ENCODE data around the gene MYO15A. TPM values are rescaled to one million over a fixed set of nuclear protein-coding genes. Genes with fewer than 3 reads are reported as not detected.

MYO15A gene
- total RNA-seq, 1 donor from 2014 or later: 0.33 TPM

DNA sequence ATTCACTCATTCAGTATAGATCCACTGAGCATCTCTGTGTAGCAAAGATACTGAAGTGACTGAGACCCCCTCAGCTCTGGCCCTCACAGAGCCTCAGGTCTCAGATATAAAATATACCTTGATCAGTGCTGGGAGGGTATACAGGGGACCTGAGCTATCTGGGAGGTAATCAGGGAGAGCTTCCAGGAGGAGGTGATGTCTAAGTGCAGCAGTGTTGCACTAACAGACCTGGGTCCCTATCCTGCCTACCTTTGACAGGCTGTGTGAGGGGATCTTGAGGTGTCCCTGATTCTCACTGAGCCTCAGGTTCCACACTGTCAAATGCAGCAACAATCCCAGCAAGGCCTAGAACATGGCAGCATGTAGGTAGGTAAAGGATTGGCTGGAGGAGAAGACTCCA, 68.6 kb downstream of the MYO15A start:
- TF ChIP-seq, protein P1, sequence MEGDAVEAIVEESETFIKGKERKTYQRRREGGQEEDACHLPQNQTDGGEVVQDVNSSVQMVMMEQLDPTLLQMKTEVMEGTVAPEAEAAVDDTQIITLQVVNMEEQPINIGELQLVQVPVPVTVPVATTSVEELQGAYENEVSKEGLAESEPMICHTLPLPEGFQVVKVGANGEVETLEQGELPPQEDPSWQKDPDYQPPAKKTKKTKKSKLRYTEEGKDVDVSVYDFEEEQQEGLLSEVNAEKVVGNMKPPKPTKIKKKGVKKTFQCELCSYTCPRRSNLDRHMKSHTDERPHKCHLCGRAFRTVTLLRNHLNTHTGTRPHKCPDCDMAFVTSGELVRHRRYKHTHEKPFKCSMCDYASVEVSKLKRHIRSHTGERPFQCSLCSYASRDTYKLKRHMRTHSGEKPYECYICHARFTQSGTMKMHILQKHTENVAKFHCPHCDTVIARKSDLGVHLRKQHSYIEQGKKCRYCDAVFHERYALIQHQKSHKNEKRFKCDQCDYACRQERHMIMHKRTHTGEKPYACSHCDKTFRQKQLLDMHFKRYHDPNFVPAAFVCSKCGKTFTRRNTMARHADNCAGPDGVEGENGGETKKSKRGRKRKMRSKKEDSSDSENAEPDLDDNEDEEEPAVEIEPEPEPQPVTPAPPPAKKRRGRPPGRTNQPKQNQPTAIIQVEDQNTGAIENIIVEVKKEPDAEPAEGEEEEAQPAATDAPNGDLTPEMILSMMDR (IDR thresholded peaks at IDR 0.05; ENCODE audit: insufficient read depth, low read length, poor library complexity, severe bottlenecking): no peak
- Histone ChIP-seq H3K4me3 (ENCODE audit: low read depth, low read length) (no peak overlapping the region), H3K36me3 (ENCODE audit: control insufficient read depth, insufficient read depth, low read length) (no peaks in the 10 kb centered on the region), H3K27me3 (ENCODE audit: control insufficient read depth, insufficient read depth, low read length) (no peaks in the 10 kb centered on the region)
- no peak for DNase-seq (ENCODE audit: low read depth)

DNA sequence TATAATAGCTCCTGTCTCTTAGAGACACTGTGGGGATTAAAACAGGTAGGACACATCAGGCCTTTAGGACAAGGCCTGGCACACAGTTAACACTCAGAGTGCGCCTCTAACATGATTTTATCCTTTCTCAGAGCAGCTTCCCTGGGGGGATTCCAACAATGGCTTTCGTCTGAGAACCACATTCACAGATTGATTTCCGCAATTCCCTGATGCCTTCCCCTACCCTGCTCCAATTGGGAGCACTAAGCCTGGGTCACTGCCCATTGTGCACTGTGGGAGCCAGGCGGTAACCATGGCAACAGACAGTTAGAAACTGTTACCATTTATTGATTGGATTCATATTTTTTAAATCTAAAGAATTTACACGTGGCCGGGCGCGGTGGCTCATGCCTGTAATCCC, 69.2 kb downstream of the MYO15A start:
- TF ChIP-seq, protein P1 (IDR thresholded peaks at IDR 0.05; ENCODE audit: insufficient read depth, low read length, poor library complexity, severe bottlenecking): no peak
- H3K27me3 ChIP-seq (ENCODE audit: control insufficient read depth, insufficient read depth, low read length): no peaks in the 10 kb centered on the region
- no peak for DNase-seq (ENCODE audit: low read depth)
- no peaks in the 10 kb centered on the region for H3K36me3 ChIP-seq (ENCODE audit: control insufficient read depth, insufficient read depth, low read length)
- no peak overlapping the region for H3K4me3 ChIP-seq (ENCODE audit: low read depth, low read length)

DNA sequence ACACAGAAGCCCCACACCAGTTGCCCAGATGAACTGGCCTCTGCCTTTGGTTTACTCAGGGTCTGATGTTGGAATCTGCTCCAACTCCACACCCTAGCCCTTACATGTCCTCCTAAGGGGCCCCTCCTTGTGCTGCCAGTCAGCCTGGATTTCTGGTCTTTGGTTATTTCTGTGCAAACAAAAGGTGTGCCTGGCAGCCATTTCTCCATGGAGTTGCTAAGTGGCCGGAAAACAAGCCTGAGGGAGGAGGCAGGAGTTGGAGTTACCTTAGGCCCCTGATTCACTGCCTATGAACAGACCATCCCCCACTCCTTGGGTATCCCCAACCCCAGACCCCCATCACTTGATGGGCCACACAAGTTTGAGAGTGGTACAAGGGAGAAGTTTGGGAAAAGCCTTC, 70.6 kb downstream of the MYO15A start:
- Histone ChIP-seq H3K27me3 (ENCODE audit: control insufficient read depth, insufficient read depth, low read length) (no peaks in the 10 kb centered on the region), H3K4me3 (ENCODE audit: low read depth, low read length) (no peak overlapping the region), H3K36me3 (ENCODE audit: control insufficient read depth, insufficient read depth, low read length) (no peaks in the 10 kb centered on the region)
- DNase-seq (ENCODE audit: low read depth): no peak
- TF ChIP-seq, protein P1 (IDR thresholded peaks at IDR 0.05; ENCODE audit: insufficient read depth, low read length, poor library complexity, severe bottlenecking): no peak

DNA sequence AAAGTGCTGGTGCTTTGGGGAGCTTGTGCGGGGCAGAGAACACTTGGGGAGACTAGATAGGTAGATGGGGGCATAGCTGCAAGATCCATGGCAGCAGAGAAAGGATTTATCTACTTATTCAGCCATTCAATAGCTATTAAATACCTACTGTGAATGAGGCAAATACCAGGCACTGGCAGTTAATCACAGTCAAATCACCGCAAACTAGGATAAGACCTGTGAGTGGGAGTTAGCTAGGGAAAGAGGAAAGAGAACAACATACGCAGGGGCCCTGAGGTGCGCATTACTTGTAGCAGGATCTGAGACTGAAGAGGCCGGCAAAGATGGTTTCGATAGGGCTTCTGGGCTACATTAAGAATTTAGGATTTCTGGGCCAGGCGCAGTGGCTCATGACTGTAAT, 71.2 kb downstream of the MYO15A start:
- DNase-seq (ENCODE audit: low read depth): no peak
- TF ChIP-seq, protein P1 (IDR thresholded peaks at IDR 0.05; ENCODE audit: insufficient read depth, low read length, poor library complexity, severe bottlenecking): no peak
- H3K27me3 ChIP-seq (ENCODE audit: control insufficient read depth, insufficient read depth, low read length): no peaks in the 10 kb centered on the region
- no peaks in the 10 kb centered on the region for H3K36me3 ChIP-seq (ENCODE audit: control insufficient read depth, insufficient read depth, low read length)
- no peak overlapping the region for H3K4me3 ChIP-seq (ENCODE audit: low read depth, low read length)

DNA sequence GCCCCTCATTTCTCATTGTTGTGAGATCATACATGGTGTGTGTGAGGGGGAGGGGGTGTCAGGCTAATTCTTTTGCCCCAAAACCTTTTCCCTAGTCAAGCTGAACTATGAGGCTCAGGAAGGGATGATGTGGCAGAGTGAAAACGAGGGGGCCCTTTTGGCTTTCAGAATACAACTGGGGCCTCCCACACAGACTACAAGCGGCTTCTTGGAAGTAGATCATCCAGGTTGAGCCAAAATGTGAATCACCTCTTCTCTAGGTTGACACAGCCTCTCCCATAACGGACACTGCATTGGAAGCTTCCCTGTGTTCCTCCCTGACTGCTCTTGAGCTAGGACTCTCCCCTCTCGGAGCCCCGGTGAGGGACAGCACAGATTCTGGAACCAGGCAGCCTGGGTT, 72.8 kb downstream of the MYO15A start:
- TF ChIP-seq, protein P1 (IDR thresholded peaks at IDR 0.05; ENCODE audit: insufficient read depth, low read length, poor library complexity, severe bottlenecking): no peak
- Histone ChIP-seq H3K36me3 (ENCODE audit: control insufficient read depth, insufficient read depth, low read length) (no peaks in the 10 kb centered on the region), H3K4me3 (ENCODE audit: low read depth, low read length) (no peak overlapping the region), H3K27me3 (ENCODE audit: control insufficient read depth, insufficient read depth, low read length) (no peaks in the 10 kb centered on the region)
- no peak for DNase-seq (ENCODE audit: low read depth)

DNA sequence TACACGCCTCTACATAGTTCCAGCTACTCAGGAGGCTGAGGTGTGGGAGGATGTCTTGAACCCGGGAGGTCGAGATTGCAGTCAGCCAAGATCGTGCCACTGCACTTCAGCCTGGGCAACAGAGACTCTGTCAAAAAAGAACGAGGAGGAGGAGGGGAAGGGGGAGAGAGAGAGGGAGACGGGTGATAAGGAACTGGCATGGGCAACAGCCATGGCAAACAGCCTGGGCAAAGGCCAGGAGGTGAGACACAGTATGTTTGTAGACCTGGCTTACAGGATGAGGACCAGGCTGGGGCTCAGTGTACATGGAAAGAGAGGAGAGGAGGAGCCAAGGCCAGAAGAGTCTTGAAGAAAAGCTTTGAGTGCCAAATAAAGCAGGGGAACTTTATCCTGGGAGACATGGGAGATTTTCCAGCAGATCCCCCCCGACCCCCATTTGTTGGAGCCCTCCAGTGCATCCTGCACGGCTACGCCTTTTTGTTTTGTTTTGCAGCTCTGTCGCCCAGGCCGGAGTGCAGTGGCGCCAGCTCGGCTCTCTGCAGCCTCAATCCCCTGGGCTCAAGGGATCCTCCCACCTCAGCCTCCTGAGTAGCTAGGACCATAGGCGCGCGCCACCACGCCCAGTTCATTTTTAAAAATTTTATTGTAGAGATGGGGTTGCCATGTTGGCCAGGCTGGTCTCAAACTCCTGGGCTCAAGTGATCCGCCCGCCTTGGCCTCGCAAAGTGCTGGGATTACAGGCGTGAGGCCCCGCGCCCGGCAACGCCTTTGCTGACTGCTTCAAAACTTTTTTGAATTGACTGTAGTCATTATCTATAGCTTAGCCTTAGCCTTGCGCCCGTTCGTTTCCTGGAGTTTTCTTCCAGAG, 73.8 kb downstream of the MYO15A start:
- no peak for DNase-seq (ENCODE audit: low read depth)
- TF ChIP-seq, protein P1 (IDR thresholded peaks at IDR 0.05; ENCODE audit: insufficient read depth, low read length, poor library complexity, severe bottlenecking): no peak
- Histone ChIP-seq H3K4me3 (ENCODE audit: low read depth, low read length) (peak overlapping the region; percentile 83), H3K27me3 (ENCODE audit: control insufficient read depth, insufficient read depth, low read length) (no peaks in the 10 kb centered on the region), H3K36me3 (ENCODE audit: control insufficient read depth, insufficient read depth, low read length) (no peaks in the 10 kb centered on the region)
